HG03558 (cell line): ENCODE measurements around the gene NADK.

Experiments
- ATAC-seq: cut with Tn5 transposase; IDR thresholded peaks from one replicate; pipeline ENCODE4 v1.9.1; 2021; ENCODE audit warnings: moderate number of reproducible peaks; ENCODE audit not compliant: unreplicated experiment; ENCODE audit errors: extremely low read depth

The NADK gene

DNA sequence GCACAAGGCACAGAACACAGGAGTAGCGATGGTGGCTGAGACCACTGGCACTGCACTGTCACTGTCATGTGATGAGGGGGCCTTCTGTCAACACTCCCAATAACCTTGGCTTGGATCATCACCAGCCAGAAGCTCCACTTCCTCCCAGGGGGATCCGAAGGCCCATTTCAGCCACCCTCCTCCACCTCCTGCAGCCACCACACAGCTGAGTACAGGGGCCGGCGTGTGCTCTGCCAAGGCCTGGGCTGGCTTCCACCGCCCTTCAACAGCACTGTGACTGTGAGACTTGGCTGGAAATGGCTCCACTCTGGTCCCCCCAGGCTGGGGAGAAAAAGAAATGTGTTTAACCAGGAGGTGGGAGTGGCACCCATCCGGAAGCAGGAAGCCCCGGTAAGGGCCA, 9.9 kb upstream of the NADK start:
- ATAC-seq = no peak

- no peak for ATAC-seq
These were observed 8.8 kb upstream of the NADK start for GRCh38 chr1:1786836-1787605.

GRCh38 chr1:1785666-1786065, 7.4 kb upstream of the NADK start:
- no peak for ATAC-seq

GRCh38 chr1:1784933-1785332, 6.7 kb upstream of the NADK start:
- no peak for ATAC-seq

GRCh38 chr1:1783320-1783719, 5.0 kb upstream of the NADK start:
- no peak for ATAC-seq

GRCh38 chr1:1782399-1783221, 4.3 kb upstream of the NADK start:
- no peak for ATAC-seq

DNA sequence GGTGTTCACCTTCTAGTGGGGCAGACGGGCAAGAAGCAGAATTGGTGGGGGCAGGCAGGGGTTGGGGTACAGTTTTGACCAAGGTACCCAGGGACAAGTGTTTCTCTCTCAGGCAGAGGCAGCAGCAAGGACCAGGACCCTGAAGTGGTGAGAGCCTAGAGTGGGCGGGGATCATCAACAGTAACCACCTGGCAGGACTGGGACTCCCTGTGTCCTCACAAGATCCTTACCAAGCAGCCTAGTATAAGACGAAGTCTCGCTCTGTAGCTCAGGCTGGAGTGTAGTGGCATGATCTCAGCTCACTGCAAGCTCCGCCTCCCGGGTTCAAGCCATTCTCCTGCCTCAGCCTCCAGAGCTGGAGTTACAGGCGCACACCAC, 3.2 kb upstream of the NADK start:
- no peak for ATAC-seq

DNA sequence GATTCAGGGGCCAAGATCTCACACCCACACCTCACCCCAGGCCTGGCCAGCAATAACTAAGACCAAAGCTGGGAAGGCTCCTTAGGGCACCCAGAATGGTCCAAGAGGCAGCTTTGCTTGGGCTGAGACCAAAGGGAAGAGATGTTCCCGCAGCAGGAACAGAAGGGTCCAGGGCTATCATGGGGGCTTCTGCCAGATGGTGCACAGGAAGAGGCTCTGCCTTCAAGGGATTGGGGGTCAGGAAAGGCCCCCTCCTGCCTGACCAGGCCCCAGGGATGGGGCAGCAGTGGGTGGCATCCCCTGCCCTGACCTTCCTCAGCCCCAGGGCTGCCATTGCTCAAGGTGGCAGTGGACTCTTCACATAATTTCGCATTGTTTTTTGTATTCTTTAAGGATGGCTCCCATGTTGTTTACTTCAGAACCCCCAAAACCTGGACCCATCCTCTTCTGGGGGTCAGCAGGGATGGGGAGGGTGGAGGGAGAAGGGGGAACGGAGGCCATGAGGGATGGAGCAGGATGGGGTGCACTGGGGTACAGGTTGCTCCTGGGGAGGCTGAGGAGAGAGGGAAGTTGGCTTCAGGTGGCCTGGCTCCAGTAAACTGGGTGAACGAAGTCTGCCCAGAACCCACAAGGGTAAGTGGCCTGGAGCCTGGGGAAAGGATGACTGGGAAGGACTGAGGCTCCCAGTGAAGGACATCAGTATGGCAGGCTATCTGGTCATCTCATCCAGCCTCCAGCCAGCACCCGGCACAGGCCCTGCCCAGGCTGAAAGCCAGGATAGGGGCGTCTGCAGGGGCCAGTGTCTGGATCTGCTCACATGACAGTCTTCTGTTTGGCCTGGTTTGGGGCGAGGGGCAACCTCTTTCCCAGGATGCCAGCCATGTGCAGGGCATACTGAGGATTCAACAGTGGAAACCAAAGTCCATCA, 2.6 kb upstream of the NADK start:
- no peak for ATAC-seq

DNA sequence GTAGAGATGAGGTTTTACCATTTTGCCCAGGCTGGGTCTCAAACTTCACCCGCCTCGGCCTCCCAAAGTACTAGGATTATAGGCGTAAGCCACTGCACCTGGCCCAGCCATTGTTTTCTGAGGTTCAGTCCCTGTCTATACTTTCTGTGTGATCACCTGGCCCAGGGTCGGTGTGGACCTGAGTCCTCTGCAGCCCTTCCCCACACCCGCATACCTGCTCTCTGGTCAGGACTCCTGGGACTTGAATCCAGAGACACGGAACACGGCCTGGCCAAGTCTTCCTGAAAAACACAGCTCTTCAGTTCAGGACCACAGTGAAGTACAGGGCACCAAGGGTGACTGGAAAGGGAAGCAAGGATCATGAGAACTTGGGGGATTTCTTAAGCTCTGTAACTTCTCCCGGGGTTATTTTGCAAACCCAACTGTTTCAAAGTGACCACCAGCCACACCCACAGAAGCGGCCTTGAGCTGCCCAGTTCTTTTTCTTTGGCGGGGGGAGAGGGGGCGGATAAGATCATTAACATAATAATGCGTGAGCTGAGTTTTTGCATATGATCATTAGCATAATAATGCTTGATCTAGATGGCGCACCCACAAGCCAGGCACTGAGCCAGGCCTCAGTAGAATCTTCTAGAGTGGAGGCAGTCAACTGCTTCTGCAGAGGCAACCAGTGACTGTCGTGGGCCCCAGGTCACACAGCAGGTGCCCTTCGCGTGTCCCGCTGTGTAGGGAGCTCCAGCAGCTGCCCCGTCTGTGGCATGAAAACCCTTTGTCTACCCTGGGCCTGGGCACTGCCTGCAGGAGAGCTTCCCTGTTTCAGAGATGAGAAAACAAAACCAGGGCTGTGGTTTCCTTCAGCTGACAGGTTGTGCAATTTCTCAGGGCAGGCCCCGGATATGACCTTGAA, 1.7 kb upstream of the NADK start:
- ATAC-seq = no peak

- ATAC-seq = no peak
These were observed 1.0 kb upstream of the NADK start for GRCh38 chr1:1779320-1779675.

GRCh38 chr1:1778663-1779319, 521 bp upstream of the NADK start:
- peak; percentile 49 for ATAC-seq

GRCh38 chr1:1777583-1777899, 729 bp downstream of the NADK start:
- ATAC-seq = no peak

DNA sequence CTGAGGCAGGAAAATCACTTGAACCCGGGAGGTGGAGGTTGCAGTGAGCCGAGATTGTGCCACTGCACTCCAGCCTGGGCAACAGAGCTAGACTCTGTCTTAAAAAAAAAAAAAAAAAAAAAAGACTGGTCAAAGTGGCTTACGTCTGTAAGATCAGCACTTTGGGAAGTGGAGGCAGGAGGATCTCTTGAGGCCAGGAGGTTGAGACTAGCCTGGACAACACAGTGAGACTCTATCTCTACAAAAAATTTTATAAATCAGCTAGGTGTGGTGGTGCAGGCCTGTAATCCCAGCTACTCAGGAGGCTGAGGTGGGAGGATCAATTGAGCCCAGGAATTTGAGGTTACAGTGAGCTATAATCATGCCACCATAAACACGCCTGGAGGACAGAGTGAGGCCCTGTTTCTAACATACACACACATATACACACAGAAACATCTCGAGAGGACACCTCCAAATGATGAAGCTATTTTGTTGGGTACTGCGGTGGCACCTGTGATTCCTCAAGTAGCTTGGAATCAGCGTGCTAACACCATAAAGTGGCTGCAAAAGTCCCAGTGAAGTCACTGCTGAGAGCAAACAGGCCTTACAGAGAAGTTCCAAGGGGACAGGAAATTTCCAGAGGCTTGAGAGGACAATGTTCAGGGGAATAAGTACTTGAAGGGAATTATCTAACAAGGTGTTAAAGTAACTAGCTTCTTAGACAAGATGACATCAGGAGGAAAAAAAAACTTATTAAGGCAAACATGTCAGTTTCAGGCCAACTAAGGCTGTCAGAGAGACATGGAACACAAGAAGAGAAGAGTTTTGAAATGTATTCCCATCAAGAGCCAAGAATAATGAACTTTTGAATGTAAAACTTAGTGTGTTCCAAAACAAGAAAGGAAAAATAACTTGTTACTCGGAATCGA, 1.3 kb downstream of the NADK start:
- ATAC-seq = no peak

DNA sequence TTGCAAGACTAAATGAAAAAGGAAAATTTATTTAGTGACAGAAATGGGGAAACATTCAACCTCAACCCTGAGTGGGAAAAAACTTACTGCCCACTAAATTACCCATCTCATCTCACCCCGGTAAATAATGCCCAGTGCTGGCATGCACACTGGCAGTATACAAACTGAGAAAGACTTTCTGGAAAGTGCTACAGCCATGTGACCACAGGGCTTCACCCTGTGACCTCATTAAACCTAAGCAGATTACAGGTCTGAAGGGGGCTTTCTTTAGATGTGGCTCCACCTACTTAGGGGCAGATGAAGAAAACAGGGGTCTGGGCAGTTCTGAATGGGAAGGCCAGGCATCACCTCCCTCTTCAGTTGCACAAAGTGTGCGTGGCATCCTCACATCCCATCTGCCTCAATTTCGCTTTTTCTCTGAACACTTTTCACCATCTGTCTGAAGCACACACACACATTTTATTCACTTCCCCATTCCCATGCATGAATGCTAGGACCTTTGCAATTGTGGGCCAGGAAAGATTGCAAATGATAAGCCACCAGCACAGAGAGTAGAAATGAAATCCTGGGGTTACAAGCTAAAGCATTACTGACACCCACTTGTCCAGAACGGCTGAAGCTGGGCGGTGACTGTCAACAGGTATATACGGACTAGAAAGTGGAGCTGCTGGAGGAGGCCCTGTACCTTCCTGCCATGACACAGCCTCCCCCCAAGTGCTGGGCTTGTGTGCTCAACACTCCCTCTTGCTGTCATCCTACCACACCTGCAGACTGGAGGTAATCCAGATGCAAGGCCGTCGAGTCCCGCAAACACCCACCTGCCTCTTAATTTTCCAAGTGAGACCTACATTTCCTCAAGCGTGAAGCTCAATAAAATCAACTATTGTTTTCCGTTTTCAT, 2.7 kb downstream of the NADK start:
- ATAC-seq = no peak

GRCh38 chr1:1773874-1774273, 4.4 kb downstream of the NADK start:
- ATAC-seq = no peak

- ATAC-seq = no peak
These were observed 7.2 kb downstream of the NADK start for GRCh38 chr1:1771096-1771495.

DNA sequence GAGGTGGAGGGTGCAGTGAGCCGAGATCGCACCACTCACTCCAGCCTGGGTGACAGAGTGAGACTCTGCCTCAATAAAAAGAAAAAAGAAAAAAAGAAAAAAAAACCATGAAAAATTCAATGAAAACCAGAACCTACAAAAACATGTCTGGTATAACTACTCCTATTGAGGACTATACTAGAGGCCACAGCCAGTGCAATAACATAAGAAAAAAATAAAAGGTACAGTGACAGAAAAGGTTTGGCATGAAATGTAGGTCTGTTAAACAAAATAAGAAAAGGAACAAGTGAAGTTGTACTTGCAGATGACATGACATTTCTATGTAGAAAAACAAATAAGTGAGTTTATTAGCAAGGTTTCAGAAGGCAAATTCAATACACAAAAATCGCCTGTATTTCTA, 8.2 kb downstream of the NADK start:
- ATAC-seq = no peak
